Hepatic stellate cell (primary cell): Measurements from ENCODE around the gene IGF2BP2.
"Not testable (repeated sequence)": the region's sequence is repeated elsewhere in the genome, so short reads cannot be mapped to it uniquely, and the experiment has no call there.

Experiments used
- DNase-seq: peaks from one replicate; pipeline ENCODE4 v3.0.0; 2011; ENCODE audit warnings: low spot score

The IGF2BP2 gene

GRCh38 chr3:185709251-185709955, 115.4 kb downstream of the IGF2BP2 start:
- no peak for DNase-seq

GRCh38 chr3:185708392-185708791, 116.5 kb downstream of the IGF2BP2 start:
- no peak for DNase-seq

- DNase-seq = no peak
Measured at GRCh38 chr3:185705498-185705897, 119.3 kb downstream of the IGF2BP2 start.

GRCh38 chr3:185702262-185703225, 122.3 kb downstream of the IGF2BP2 start:
- DNase-seq = no peak

GRCh38 chr3:185701611-185702261, 123.1 kb downstream of the IGF2BP2 start:
- DNase-seq = no peak

GRCh38 chr3:185699927-185700326, 124.9 kb downstream of the IGF2BP2 start:
- no peak for DNase-seq

- DNase-seq = not testable (repeated sequence)
Measured at GRCh38 chr3:185697228-185697627, 127.6 kb downstream of the IGF2BP2 start.

GRCh38 chr3:185696039-185696438, 128.8 kb downstream of the IGF2BP2 start:
- no peak for DNase-seq

- DNase-seq = no peak
Measured at GRCh38 chr3:185693985-185694653, 130.7 kb downstream of the IGF2BP2 start.

GRCh38 chr3:185691622-185692021, 133.2 kb downstream of the IGF2BP2 start:
- DNase-seq = no peak

- DNase-seq = no peak
Measured at GRCh38 chr3:185687271-185687878, 137.5 kb downstream of the IGF2BP2 start.

GRCh38 chr3:185685231-185686035, 139.4 kb downstream of the IGF2BP2 start:
- DNase-seq = no peak

GRCh38 chr3:185680231-185680630, 144.6 kb downstream of the IGF2BP2 start:
- DNase-seq = no peak

- DNase-seq = no peak
Measured at GRCh38 chr3:185678027-185678426, 146.8 kb downstream of the IGF2BP2 start.

GRCh38 chr3:185677146-185677829, 147.6 kb downstream of the IGF2BP2 start:
- DNase-seq = peak; percentile 65

GRCh38 chr3:185667574-185667973, 157.3 kb downstream of the IGF2BP2 start:
- no peak for DNase-seq

GRCh38 chr3:185663929-185664328, 160.9 kb downstream of the IGF2BP2 start:
- DNase-seq = no peak

- no peak for DNase-seq
Measured at GRCh38 chr3:185661772-185662171, 163.1 kb downstream of the IGF2BP2 start.

- DNase-seq = not testable (repeated sequence)
Measured at GRCh38 chr3:185661296-185661695, 163.5 kb downstream of the IGF2BP2 start.
